ENCODE results near the gene CPT1C. TPM values are rescaled to one million over a fixed set of nuclear protein-coding genes. Genes with fewer than 3 reads are reported as not detected.

The CPT1C gene
- total RNA-seq, 1 experiment from 2014 or later, result 3.8 TPM

DNA sequence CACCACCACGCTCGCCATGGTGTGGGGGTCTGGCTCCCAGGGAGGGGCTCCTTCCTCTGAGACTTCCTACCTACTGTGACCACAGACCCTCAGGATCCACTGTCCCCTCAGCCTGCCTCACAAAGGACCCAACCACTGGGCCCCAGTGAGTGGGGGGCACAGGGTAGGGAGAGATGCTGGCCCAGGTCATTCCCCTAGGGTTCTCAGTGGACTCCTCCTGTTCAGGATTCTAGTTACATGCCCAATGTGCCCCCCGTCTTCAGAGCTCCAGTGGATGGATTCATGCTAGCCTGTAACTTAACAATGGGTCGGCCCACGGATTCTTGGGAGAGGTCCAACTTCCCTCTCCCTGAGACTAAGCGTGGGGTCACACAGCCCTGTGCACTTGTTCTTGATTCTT lies 72.3 kb downstream of the CPT1C start, which contains the start of gene TSKS:
Gene TSKS (minus strand): TSS at position 77 of the 400 bp plus-strand sequence. CDS start 59 bp downstream, at position 18.
- in situ Hi-C loops (cut with HindIII; ENCODE audit: low pct_unique_long_range_greater_than_20kb, low sequenced_read_pairs), result no loop called here
- DNase-seq (ENCODE audit: low read depth, low spot score), result no peak

Small RNAs within 50 kb of the gene (small RNA-seq; reads per million reads assigned to genes)
- gene MIR5088, result 0.02 to 0.05 reads per million in 2 experiments

Other genes with a start within 250 kb of the CPT1C start
- gene SLC17A7, start 249.6 kb upstream of the CPT1C start, total RNA-seq (2014; rRNA removed; shearing (Covaris generic)), result 1.2 TPM in 2 replicates
- gene PIH1D1, start 239.3 kb upstream of the CPT1C start, total RNA-seq (2014; rRNA removed; shearing (Covaris generic)), result 60.8 and 64.1 TPM in 2 replicates
- gene ALDH16A1, start 237.9 kb upstream of the CPT1C start, total RNA-seq (2014; rRNA removed; shearing (Covaris generic)), result 15.1 and 16.7 TPM in 2 replicates
- gene FLT3LG, start 216.9 kb upstream of the CPT1C start, total RNA-seq (2014; rRNA removed; shearing (Covaris generic)), result 0.27 and 0.37 TPM in 2 replicates
- gene RPL13A, start 203.5 kb upstream of the CPT1C start, total RNA-seq (2014; rRNA removed; shearing (Covaris generic)), result 3,128 and 3,479 TPM in 2 replicates
- gene RPS11, start 194.7 kb upstream of the CPT1C start, total RNA-seq (2014; rRNA removed; shearing (Covaris generic)), result 2,119 and 2,380 TPM in 2 replicates
- gene FCGRT, start 178.5 kb upstream of the CPT1C start, total RNA-seq (2014; rRNA removed; shearing (Covaris generic)), result 0.69 and 3.1 TPM in 2 replicates
- gene RCN3, start 163.1 kb upstream of the CPT1C start, total RNA-seq (2014; rRNA removed; shearing (Covaris generic)), result 0.90 and 1.8 TPM in 2 replicates
- 38.4 and 46.5 TPM in 2 replicates for gene NOSIP, start 110.6 kb upstream of the CPT1C start, total RNA-seq (2014; rRNA removed; shearing (Covaris generic))
- gene PRRG2, start 109.8 kb upstream of the CPT1C start, total RNA-seq (2014; rRNA removed; shearing (Covaris generic)), result 0.98 and 6.8 TPM in 2 replicates
- gene PRR12, start 99.9 kb upstream of the CPT1C start, total RNA-seq (2014; rRNA removed; shearing (Covaris generic)), result 0.87 and 1.8 TPM in 2 replicates
- gene RRAS, start 51.0 kb upstream of the CPT1C start, total RNA-seq (2014; rRNA removed; shearing (Covaris generic)), result 4.1 and 4.4 TPM in 2 replicates
- 6.2 and 8.2 TPM in 2 replicates for gene SCAF1, start 48.9 kb upstream of the CPT1C start, total RNA-seq (2014; rRNA removed; shearing (Covaris generic))
- 23.3 and 27.6 TPM in 2 replicates for gene IRF3, start 25.3 kb upstream of the CPT1C start, total RNA-seq (2014; rRNA removed; shearing (Covaris generic))
- 3.1 and 5.3 TPM in 2 replicates for gene BCL2L12, start 25.2 kb upstream of the CPT1C start, total RNA-seq (2014; rRNA removed; shearing (Covaris generic))
- gene PRMT1, start 13.8 kb upstream of the CPT1C start, total RNA-seq (2014; rRNA removed; shearing (Covaris generic)), result 204 and 211 TPM in 2 replicates
- gene ADM5, start 1.5 kb upstream of the CPT1C start, total RNA-seq (2014; rRNA removed; shearing (Covaris generic)), result 0.59 and 0.61 TPM in 2 replicates
- gene TSKS, start 72.2 kb downstream of the CPT1C start, total RNA-seq (2014; rRNA removed; shearing (Covaris generic)), result not detected in 2 replicates
- 23.1 and 29.0 TPM in 2 replicates for gene AP2A1, start 75.9 kb downstream of the CPT1C start, total RNA-seq (2014; rRNA removed; shearing (Covaris generic))
- 29.2 and 31.0 TPM in 2 replicates for gene FUZ, start 122.2 kb downstream of the CPT1C start, total RNA-seq (2014; rRNA removed; shearing (Covaris generic))
- 7.8 and 8.2 TPM in 2 replicates for gene MED25, start 127.2 kb downstream of the CPT1C start, total RNA-seq (2014; rRNA removed; shearing (Covaris generic))
- gene PTOV1, start 160.0 kb downstream of the CPT1C start, total RNA-seq (2014; rRNA removed; shearing (Covaris generic)), result 45.9 and 58.8 TPM in 2 replicates
- 33.8 and 35.9 TPM in 2 replicates for gene PNKP, start 176.5 kb downstream of the CPT1C start, total RNA-seq (2014; rRNA removed; shearing (Covaris generic))
- 6.2 and 6.4 TPM in 2 replicates for gene AKT1S1, start 186.2 kb downstream of the CPT1C start, total RNA-seq (2014; rRNA removed; shearing (Covaris generic))
- gene TBC1D17, start 186.6 kb downstream of the CPT1C start, total RNA-seq (2014; rRNA removed; shearing (Covaris generic)), result 3.5 and 5.6 TPM in 2 replicates
- gene IL4I1, start 205.8 kb downstream of the CPT1C start, total RNA-seq (2014; rRNA removed; shearing (Covaris generic)), result 0.13 TPM in 1 of 2 replicates, not detected in the other
- gene ATF5, start 238.1 kb downstream of the CPT1C start, total RNA-seq (2014; rRNA removed; shearing (Covaris generic)), result 4.0 and 4.7 TPM in 2 replicates
- 39.6 and 39.9 TPM in 2 replicates for gene NUP62, start 238.4 kb downstream of the CPT1C start, total RNA-seq (2014; rRNA removed; shearing (Covaris generic))